HG02840 (cell line): ENCODE measurements around the gene BRD3.

Experiments
- ATAC-seq: cut with Tn5 transposase; IDR thresholded peaks from one replicate; pipeline ENCODE4 v1.9.1; 2021; ENCODE audit warnings: mild to moderate bottlenecking, moderate library complexity, moderate number of reproducible peaks; ENCODE audit not compliant: unreplicated experiment, low FRiP score

The BRD3 gene

DNA sequence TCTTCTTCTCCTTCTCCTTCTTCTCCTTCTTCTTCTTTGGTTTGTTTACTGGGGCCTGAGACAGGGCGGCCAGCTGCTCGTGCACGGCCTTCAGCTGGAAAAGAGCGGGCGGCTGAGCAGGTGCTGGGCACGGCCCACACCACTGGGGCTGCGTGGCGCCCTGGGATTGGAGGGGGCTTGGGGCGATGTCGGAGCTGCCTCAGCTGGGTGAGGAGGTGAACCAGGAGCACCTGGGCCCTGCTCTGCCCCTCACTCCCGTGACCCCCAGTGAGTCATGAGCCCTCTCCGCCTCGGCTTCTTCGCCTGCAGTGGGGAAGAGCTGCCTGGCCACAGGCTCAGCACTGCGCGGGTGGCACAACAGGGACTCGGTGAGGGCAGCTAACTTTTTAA is 27.7 kb downstream of the BRD3 start:
- no peak for ATAC-seq

DNA sequence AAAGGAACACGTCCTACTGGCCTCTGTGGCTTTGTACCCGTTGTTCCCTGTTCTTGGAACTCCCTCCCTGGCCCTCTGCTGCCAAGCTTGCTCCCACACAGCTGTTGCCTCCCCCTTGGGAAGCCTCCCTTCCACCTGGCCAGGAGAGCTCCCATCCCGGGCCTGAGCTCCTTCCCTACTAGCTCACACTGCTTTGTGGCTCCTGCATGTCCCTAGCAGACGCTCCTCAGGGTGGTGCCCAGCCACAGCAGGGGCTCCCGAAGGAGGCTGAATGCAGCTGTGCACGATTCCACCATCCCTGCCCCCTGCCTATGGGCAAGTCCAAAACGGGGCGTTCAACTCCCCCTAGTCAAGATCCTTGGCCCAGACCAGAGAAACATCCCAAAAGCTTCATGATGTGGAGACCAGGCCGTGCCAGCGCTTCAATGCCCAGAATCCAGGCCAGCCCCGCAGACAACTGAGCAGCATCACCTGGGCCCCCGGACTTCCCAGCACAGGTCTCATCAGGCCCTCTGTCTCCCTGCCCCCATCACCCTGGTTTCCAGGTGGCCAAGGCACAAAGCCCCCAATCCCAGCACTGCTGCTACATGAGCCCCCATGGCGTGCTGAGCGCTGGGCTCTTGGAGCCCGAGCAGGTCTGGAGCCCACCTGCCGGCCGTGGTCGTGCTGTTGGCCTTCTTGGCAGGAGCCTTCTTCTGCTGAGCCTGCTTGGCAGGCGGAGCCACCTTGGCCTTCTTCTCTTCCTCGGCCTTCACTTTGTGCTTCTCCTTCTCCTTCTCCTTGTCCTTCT is 28.2 kb downstream of the BRD3 start:
- no peak for ATAC-seq

DNA sequence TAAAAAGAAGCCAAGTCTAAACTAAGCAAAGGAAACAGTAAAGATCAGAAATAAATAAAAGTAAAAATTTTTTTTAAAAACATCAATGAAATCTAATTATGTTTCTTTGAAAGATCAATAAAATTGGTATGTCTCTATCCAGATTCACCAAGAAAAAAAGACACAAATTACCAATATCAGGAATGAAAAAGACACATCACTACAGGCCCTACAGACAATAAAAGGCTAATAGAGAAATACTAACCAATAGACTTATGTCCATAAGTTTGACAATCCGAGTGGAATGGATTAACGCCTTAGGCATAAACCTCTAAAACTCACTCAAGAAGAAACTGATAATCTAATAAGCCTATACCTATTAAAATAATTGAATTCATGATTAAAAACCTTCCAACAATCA is 30.2 kb downstream of the BRD3 start:
- no peak for ATAC-seq

DNA sequence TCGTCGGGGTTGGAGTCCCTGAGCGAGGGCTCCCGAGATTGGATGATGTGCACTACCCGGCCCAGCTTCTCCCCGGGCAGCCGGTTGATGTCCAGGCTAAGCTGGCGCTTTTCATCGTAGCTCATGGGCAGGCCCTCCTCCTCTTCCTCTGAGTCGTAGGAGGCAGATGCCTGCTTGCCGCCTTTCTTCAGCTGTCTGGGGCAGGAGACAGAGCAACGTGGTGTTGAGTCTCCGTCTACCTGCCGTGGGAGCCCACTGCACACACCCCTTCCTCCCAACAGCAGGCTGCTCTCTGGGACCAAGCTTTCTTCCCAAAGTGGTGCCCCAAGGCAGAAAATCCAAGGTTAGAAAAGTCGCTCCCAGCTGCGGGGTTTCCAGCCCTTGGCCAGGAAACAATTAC is 31.7 kb downstream of the BRD3 start:
- ATAC-seq: no peak

DNA sequence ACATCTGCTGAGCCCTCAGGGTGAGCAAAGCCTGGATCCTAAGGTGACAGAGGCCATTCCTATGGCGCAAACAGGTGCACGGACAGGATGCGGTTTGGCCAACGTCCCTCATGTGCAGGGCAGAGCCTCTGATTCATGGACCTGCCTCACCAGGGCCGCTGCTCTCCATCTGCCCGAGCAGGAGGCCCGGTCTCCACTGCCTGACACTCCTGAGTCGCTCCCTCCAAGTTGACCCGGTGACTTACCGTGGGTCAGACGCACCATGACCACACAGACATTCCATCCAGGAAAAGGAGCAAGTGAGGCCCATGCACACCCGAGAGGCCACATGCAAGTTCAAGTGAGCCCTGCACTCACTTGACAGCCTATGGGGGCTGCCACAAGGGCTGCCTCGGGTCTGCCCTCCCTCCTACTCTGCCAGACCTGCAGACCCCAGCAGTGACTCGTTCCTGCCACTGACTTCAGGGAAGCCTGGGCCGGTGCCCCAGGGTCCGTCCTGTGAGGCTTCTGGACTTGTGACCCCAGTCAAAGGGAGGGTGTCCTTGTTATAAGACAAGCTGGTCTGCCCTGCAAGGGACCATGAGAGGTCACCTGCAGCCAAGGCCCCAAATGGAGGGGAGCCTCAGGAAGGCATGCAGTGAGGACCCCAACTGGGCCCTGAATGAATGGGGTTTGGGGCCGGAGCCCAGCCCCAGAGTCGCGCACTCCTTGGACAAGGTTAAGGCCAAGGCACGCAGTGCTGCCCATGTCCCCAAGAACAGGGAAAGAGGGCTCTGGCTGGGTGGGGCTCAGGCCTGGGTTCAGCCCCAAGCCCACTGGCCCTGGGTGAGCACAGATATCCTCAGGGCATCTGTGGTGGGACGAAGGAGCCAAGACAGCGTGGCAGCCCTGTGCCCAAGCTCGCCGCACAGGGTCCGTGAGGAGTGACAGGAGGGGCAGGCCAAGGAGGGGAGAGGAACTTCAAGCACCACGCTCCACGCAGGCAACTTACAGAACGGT is 32.5 kb downstream of the BRD3 start:
- no peak for ATAC-seq

DNA sequence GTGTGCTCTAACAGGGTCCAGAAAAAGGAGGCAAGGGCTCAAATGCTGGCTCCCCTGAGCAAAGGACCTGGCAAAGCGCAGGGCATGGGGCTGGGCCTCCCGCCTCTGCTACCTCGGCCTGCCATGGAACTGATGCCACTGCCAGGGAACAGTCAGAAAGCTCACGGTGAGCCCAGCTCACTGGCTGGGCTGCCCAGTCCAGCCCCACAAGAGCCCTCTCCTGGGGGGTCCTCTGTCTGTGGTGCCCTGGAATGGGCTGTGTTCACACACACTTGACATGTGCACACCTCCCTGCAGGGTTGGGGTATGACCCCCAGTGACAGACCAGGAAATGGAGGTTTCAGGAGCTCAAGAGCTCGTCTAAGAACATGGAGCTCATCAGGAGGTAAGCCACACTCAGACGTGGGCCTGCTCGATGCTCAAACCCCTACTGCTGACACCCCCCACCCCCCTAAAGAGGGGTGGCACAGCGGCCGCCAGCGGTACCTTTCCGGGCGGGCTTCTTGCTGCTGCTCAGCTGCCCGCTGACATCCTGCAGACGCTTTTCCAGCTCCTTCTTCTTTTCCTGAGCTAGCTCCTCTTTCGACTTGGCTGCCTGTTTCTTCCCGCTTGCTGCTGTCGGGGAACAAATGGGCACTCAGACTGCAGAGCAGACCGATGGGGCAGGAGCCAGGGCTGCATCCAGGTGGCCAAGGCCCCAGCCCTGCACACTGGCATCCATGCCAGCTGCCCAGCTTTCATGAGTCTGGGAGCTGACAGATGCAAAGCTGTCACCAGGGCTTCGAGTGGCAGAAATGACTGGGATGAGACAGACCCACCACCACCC is 33.4 kb downstream of the BRD3 start:
- ATAC-seq: no peak

DNA sequence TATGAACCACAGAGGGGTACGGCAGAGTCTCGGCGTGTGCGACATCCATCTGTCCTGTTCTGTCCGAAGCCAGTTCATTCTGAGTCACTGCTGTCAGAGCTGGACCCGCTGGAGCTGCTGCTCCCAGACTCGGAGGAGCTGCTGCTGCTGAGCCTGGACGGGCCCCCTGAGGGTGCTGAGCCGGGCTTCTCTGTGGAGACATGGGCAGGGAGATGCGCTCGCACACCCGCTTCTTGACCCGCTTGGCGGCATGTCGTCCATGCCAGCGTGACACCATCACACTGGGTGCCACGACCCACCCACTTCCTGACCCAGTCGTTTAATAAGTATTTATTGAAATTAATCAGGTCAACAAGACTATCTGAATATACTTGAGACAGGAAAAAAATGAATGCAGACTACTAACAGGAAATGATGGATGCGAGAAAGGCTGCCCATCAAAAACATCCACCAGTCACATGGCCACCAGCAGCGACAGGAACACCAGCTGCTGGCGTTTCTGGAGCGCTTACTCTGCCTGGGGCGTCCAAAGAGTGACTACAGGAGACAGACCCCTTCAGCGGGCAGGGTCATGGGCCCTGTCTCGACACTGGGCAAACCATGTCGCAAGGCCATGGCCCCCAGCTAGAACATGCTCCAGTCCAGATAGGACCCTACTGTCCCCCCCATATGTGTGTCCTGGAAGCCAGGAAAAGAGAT is 34.2 kb downstream of the BRD3 start:
- ATAC-seq: no peak

DNA sequence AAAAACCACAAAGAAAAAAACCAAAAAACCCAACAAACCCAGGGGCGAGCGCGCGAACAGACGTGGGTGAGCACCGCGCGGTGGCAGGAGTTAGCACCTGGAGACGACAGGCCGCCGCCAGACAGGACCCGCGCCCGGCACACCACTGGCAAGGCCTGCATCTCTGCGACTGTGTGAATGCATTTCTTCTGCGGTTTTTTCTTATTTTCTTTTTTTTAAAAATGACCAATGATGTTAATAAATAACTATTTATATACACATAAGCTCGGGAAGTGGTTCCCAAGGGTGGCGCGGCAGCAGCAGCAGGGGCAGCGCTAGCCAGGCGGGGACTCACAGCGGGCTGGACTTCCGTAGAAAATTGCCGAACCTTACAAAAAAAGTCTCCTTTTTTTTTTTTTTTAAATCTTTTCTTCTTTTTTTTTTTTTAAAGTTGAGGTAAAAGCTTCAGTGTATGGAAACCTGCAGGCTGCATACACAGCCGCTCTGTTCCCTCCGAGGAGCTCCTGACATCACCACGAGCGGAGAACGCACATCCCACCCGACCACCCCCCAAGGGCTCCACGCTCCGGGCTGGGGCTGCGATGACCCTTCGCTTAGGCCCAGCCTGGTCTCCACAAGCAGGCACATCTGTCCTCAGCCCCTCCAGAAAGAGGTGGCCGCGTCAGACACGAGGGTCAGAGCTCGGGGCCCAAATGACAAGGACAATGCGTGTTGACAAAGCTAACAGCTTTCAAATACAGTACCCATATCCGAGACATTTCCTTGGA is 35.2 kb downstream of the BRD3 start:
- no peak for ATAC-seq

DNA sequence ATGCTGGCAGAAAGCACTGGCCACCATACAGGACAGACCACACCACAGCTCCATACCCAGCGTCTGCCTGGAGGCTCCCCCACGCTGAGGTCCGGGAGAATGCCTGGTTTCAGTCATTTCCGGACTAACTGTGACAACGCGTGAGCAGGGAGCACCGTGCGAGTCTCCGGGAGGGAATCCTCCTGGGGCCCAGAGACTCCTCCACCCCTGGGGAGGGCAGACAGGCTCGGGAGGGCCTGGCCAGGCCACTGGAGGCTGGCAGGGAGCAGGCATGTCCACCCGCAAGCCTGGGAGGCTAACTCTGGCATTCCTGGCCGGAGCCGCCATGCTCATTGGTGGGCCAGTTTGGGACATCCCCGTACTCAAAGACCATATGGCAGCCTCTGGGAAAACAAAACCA is 36.0 kb downstream of the BRD3 start:
- no peak for ATAC-seq

DNA sequence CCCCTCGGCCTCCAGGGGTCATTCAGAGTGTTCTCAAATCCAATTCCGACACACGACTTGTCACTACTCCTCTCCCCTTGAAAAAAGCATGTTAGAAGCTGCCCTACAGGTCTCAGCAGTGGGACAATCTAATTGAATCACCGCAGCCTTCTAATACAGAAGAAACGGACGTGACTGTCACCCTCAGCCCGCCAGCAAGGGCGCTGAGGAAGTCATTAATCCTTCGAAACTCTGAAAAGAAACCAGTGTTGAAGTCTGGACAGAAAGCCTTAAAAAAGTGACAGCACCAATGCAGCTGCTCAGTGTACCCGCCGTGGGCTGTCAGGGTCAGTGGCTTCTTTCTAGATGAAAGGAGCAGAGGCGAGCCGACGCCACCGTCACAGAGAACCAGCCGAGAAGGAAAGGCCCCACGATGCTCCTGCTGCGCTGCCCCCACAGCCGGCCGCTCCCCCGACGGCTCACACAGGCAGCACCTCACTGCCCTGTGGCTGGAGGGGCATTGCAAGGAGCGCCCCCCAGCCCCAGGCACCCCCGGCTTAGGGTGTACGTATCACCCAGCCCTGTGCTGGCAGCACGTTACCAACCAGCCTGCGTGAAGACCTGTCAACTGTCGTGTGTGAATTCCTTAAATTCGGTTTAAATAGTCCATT is 36.9 kb downstream of the BRD3 start:
- ATAC-seq: no peak

DNA sequence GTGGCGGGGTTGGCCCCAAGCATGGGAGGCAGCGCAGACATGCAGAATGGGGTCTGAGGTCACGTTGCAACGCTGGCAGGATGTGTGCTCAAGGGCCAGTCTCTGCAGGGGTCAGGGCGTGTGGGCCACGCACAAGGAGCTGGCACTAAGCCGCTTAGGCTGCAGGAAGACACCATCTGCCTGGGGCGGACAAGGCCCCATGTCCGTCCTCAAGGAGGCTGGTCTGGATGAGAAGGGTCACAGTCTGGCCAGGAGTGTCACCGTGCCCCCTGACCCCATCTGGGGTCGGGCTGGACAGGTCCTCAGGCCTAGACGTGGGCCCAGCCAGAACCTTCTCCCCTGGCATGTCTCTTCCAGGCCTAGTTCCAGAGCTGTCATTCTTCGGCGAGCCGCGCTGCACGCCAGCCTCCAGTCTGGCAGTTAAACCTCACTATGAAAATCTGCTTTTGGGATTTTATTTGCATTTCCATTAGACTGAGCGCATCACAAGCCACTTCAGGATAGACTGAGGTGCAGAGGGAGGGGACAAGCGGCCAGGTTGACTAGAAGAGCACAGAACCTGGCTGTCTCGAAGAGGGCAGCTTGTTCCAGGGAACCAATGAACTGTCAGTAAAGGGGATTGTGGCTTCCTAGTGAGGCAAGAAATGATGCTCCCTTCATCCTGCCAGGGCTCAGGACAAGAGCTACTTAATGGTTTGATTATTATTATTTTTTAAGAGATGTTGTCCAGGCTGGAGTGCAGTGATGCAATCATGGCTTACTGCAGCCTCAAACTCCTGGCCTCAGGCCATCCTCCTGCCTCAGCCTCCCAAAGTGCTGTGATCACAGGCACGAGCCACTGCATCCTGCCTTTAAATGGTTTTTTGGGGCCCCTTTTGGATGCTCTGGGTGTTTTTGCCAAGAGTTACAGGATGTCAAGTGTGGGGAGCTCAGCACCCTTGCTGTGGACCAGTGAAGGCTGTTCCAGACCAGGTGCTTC is 38.3 kb downstream of the BRD3 start:
- ATAC-seq: no peak

DNA sequence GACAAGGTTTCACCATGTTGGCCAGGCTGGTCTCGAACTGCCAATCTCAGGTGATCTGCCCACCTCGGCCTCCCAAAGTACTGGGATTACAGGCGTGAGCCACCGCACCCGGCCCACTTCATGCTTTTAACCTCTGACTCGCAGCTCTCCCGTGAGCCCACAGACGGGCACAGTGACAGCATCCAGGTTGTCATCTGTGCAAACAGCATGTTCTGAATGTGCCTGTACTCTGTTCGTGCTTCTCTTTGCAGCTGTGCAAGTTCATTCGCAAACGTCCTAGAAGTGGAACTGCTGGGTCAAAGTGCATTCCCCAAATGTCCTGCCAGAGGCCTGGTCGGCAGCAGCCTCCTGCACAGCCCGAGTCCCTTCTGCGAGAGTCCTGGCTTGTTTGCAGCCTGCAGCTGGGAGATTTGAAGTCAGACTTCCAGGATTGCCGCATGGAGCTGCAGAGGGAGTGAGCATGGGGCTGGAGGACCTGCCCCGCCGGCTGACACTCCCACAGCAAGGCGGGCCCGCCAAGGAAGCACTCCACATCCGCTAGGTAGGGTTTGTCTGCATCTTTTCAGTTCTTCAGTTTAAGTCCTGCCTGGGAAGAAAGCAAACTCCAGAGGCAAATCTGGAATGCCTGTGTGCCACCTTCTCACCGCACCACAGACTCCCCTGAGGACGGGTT is 39.1 kb downstream of the BRD3 start:
- no peak for ATAC-seq

DNA sequence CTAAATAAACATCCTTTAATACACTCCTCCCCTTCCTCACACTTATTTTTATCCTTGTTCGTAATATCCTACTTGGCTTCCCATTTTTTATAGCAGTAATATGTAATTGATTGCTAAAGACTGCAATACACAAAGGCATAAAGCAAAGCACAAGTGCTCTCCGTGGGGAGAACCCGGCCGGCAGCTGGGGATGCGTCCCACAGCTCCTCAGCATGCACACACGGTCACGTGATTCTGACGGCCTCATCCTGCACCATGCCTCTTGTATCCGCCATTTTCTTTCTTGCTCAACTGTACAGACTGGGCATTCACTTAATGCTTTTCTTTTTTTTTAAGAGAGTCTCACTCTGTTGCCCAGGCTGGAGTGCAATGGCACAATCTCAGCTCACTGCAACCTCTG is 39.8 kb downstream of the BRD3 start:
- ATAC-seq: no peak

DNA sequence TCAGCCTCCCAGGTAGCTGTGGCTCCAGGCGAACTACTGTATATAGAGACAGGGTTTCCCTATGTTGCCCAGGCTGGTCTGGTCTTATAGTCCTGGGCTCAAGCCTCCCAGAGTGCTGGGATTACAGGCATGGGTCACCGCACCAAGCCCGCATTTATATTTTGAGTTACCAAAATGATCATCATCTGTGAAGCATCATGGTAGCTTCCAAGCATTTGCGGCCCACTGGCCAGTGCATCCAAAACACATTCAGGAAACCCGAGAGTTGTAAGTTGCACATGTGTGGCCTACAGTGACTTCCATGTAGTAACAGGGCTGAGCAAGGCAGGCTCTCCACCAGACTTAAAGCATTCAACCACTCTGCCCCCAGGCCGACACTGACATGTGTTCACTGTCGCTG is 40.3 kb downstream of the BRD3 start:
- no peak for ATAC-seq

DNA sequence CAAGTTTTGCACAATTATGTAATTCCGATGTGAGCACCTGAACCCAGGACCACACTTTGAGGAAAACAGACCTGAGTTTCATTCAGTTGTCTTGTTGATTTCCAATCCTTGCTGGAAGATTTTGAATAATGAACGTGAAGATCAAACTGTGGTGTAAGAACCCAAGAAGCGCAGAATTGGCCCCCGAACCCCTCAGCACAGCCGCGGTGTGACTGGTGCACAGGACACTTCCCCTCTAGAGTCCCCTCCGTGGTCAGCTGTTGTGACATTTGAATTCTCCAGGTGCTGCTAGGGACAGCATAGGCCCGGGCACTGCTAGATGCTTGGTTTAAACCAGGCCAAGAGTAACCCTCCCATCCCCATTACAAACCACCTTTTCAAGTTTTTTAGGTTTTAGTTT is 40.8 kb downstream of the BRD3 start:
- no peak for ATAC-seq

DNA sequence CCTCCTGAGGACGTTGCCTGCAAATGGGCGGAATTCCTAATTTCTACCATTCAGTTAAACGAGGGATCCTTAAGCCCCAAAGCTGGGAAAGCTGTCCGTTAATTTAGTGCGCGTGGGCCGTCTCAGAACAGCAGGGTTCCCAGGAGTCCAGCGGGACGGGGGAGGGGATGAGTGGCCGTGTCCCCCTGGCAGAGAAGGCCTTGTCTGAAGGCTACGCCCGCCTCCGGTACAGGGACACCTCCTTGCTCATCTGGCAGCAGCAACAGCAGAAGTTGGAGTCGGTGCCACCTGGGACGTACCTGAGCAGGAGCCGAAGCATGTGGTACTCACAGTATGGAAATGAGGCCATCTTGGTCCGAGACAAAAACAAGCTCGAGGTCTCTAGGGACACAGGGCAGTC is 41.2 kb downstream of the BRD3 start:
- no peak for ATAC-seq
